PC-3 (cell line): ENCODE results near the gene CMSS1. TPM values are rescaled to one million over a fixed set of nuclear protein-coding genes. Genes with fewer than 3 reads are reported as not detected.
A peak's percentile ranks its signal among the peaks of the same experiment; 100 is the strongest.

Source experiments
- ATAC-seq: fragments of 200-7000 bp; cut with Tn5 transposase; 2 replicates; pipeline ENCODE4 v1.9.1; 2020; ENCODE audit warnings: mild to moderate bottlenecking, moderate library complexity
- BruUV-seq: library from RNA; stranded (reverse); fragments of 400-500 nt; replicated peaks from 2 replicates; lab custom pipeline; 2021; lab: Mats Ljungman, UMichigan
- CTCF ChIA-PET: fragments of 300-600 bp; sonication (Branson Sonifier 250); formaldehyde crosslinking; loops from one replicate; lab custom pipeline; 2022; ENCODE audit warnings: antibody characterized with exemption; lab: Charles Lee
- POLR2A ChIA-PET: fragments of 300-600 bp; sonication (Branson Sonifier 250); formaldehyde crosslinking; loops from one replicate; lab custom pipeline; 2022; ENCODE audit warnings: antibody characterized with exemption; ENCODE audit not compliant: unreplicated experiment; lab: Charles Lee
- DNase-seq: peaks from one replicate; pipeline ENCODE4 v3.0.0-alpha.2; 2015
- H2AFZ ChIP-seq: fragments of 300-600 bp; sonication (generic); 2 replicates; pipeline ENCODE4 v1.6.0; 2016; ENCODE audit warnings: antibody characterized with exemption, low read length
- H3F3A ChIP-seq: fragments of 300-600 bp; sonication (generic); one replicate; pipeline ENCODE4 v1.6.0; 2017; ENCODE audit warnings: antibody characterized with exemption, low read length, control low read depth, mild to moderate bottlenecking; ENCODE audit not compliant: unreplicated experiment
- H3K27ac ChIP-seq: fragments of 300-600 bp; sonication (generic); 2 replicates; pipeline ENCODE4 v1.5.1; 2016; ENCODE audit warnings: mild to moderate bottlenecking, low read length
- H3K27me3 ChIP-seq: fragments of 300-600 bp; sonication (generic); 2 replicates; pipeline ENCODE4 v1.6.1; 2016; ENCODE audit warnings: low read length, mixed read lengths
- H3K36me3 ChIP-seq: fragments of 300-600 bp; sonication (generic); 2 replicates; pipeline ENCODE4 v1.6.1; 2016; ENCODE audit warnings: low read depth, mixed run types, low read length, mixed read lengths
- H3K4me1 ChIP-seq: fragments of 300-600 bp; sonication (generic); 2 replicates; pipeline ENCODE4 v1.5.1; 2016; ENCODE audit warnings: low read length; ENCODE audit not compliant: insufficient read depth
- H3K4me2 ChIP-seq: fragments of 300-600 bp; sonication (generic); 2 replicates; pipeline ENCODE4 v1.6.0; 2016; ENCODE audit warnings: low read length
- H3K4me3 ChIP-seq: fragments of 300-600 bp; sonication (generic); 2 replicates; pipeline ENCODE4 v1.5.1; 2016; ENCODE audit warnings: mild to moderate bottlenecking, low read length, mixed read lengths
- H3K79me2 ChIP-seq: fragments of 300-600 bp; sonication (generic); 2 replicates; pipeline ENCODE4 v1.6.1; 2017; ENCODE audit warnings: low read length, mixed read lengths
- H3K9ac ChIP-seq: fragments of 300-600 bp; sonication (generic); 2 replicates; pipeline ENCODE4 v1.6.0; 2016; ENCODE audit warnings: mild to moderate bottlenecking, low read length
- H3K9me2 ChIP-seq: fragments of 300-600 bp; sonication (generic); replicated peaks from 2 replicates; pipeline ENCODE4 v1.6.1; 2016; ENCODE audit warnings: mixed run types, low read length, mixed read lengths
- H3K9me3 ChIP-seq: fragments of 300-600 bp; sonication (generic); 2 replicates; pipeline ENCODE4 v1.6.1; 2016; ENCODE audit warnings: low read length, mixed read lengths
- H4K20me1 ChIP-seq: fragments of 300-600 bp; sonication (generic); 2 replicates; pipeline ENCODE4 v1.6.1; 2016; ENCODE audit warnings: low read length, mixed read lengths
- EZH2 ChIP-seq: fragments of 300-600 bp; sonication (generic); IDR thresholded peaks from one replicate; pipeline ENCODE4 v1.6.1; 2017; ENCODE audit warnings: antibody characterized with exemption, mild to moderate bottlenecking, low read length; ENCODE audit not compliant: unreplicated experiment
- EZH2phosphoT487 ChIP-seq: fragments of 300-600 bp; sonication (generic); IDR thresholded peaks from 2 replicates; pipeline ENCODE4 v1.6.1; 2018; ENCODE audit warnings: mild to moderate bottlenecking, antibody characterized with exemption, low read length, borderline replicate concordance
- intact Hi-C: fragments of 100-400 bp; cut with micrococcal nuclease; formaldehyde crosslinking; loops from 2 replicates; pipeline ENCODE4 v1.9.0; 2023
- total RNA-seq: library from RNA; depleted of rRNA; stranded (reverse); fragments of >200 nt; gene quantifications from 2 replicates; pipeline ENCODE4 v1.2.3, GENCODE V29; 2014
- TF ChIP-seq, protein P1 (sequence below): fragments of 300-600 bp; sonication (generic); conservative IDR thresholded peaks from 2 replicates; pipeline ENCODE4 v1.5.1; 2017; ENCODE audit warnings: antibody characterized with exemption, low read depth, mild to moderate bottlenecking, low read length

CMSS1 gene
- total RNA-seq, 1 experiment from 2014 or later, result 63.1 TPM

DNA sequence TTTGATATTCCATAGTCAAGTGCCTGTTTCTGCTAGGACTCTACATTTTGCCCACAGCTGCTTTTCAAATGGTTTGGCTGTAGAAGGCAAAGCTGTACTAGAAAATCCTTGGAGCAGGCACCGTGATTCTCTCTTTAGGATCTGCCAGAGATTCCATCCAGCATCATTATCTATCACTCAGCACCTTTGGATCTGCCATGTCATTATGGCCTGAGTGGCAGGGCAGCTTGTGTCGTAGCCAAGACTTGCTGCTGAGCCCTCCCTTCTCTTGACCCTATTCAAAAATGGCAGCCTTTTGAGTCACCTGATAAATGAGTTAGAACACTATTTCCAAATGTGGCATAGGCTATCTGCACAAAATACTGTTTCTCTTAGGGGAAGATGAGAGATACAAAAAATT lies 8.1 kb upstream of the CMSS1 start:
- Histone ChIP-seq H3K36me3 (peaks cover 12% of the 10 kb centered on the region; the same call in 1 of the 2 replicates), H3K27me3 (no peaks in the 10 kb centered on the region), H3K4me2 (no peak overlapping the region), H3K79me2 (no peaks in the 10 kb centered on the region), H3F3A (no peaks in the 10 kb centered on the region), H3K4me1 (no peaks in the 10 kb centered on the region), H2AFZ (no peak overlapping the region), H3K9ac (no peak overlapping the region), H3K4me3 (no peak overlapping the region), H3K9me2 (no peaks in the 10 kb centered on the region), H4K20me1 (no peaks in the 10 kb centered on the region), H3K9me3 (peaks cover 16% of the 10 kb centered on the region), H3K27ac (no peak overlapping the region)
- intact Hi-C loops, result no loop called here
- POLR2A ChIA-PET, result no interaction called here
- DNase-seq, result no peak
- no peak for TF ChIP-seq EZH2
- TF ChIP-seq, protein P1, sequence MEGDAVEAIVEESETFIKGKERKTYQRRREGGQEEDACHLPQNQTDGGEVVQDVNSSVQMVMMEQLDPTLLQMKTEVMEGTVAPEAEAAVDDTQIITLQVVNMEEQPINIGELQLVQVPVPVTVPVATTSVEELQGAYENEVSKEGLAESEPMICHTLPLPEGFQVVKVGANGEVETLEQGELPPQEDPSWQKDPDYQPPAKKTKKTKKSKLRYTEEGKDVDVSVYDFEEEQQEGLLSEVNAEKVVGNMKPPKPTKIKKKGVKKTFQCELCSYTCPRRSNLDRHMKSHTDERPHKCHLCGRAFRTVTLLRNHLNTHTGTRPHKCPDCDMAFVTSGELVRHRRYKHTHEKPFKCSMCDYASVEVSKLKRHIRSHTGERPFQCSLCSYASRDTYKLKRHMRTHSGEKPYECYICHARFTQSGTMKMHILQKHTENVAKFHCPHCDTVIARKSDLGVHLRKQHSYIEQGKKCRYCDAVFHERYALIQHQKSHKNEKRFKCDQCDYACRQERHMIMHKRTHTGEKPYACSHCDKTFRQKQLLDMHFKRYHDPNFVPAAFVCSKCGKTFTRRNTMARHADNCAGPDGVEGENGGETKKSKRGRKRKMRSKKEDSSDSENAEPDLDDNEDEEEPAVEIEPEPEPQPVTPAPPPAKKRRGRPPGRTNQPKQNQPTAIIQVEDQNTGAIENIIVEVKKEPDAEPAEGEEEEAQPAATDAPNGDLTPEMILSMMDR, result no peak
- TF ChIP-seq EZH2phosphoT487, result no peak
- CTCF ChIA-PET, result no interaction called here
- BruUV-seq, result no TSS peak
- ATAC-seq, result no peak

DNA sequence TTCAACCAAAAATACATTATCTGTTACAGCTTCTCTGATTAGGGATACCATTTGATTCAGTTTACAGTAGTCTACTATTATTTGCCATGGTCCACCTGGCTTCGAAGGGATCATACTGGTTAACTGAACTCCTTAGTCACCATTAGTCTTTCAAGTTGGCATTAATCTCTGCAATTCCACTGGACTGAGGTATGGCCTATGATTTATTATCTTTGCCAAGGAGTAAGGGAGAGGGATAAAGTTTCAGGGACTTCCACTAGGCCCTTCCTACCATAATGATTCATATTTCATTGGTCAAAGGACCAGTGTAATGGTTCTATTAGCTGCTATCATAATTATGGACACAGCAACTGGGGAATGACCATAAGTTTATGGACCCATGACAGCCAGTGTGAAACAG lies 7.3 kb upstream of the CMSS1 start:
- POLR2A ChIA-PET, result no interaction called here
- intact Hi-C loops, result no loop called here
- TF ChIP-seq, protein P1, result no peak

DNA sequence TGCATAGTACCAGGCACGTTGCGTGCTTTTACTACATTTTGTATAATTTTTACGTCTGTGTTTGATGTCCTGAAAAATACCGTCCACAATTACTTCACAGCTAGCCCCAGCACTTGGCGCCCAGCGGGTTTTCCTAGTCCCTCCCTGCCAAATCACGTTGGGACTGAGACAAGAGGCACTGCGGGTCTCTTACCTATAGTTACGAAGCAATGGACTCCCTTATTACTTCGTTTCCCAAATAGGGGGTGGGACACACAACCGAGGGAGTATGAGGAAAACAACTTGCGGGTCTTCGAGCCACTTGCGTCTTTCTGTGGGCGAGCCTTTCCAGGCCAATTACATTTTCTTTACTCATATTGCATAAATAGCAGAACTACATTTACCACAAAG lies 620 bp upstream of the CMSS1 start:
- H3K9me2 ChIP-seq, result no peaks in the 10 kb centered on the region
- peaks cover 43% of the 10 kb centered on the region for H3K79me2 ChIP-seq
- peak overlapping the region; percentile 96 for H3K4me2 ChIP-seq
- H3K4me1 ChIP-seq, result peaks cover 20% of the 10 kb centered on the region
- H3K9me3 ChIP-seq, result no peaks in the 10 kb centered on the region
- DNase-seq (peak; percentile 33), ATAC-seq (peak; percentile 13; the same call in 1 of the 2 replicates)
- ChIA-PET CTCF (no interaction called here), POLR2A (no interaction called here)
- peak overlapping the region; percentile 86 for H3K4me3 ChIP-seq
- H2AFZ ChIP-seq, result peak overlapping the region; percentile 94
- H3K36me3 ChIP-seq, result no peaks in the 10 kb centered on the region
- no peak for TF ChIP-seq EZH2
- TF ChIP-seq, protein P1, result no peak
- no peak for TF ChIP-seq EZH2phosphoT487
- intact Hi-C loops, result loop anchor here (5.0 kb wide), 1 partner anchor 885 kb away; no protein-coding TSS in a partner anchor
- peak overlapping the region; percentile 84 for H3K9ac ChIP-seq
- peak overlapping the region; percentile 69 for H3K27ac ChIP-seq
- no peaks in the 10 kb centered on the region for H3K27me3 ChIP-seq
- BruUV-seq, result TSS peak; percentile 92
- H4K20me1 ChIP-seq, result peaks cover 6% of the 10 kb centered on the region; the same call in 1 of the 2 replicates
- no peaks in the 10 kb centered on the region for H3F3A ChIP-seq

More for the DNA sequence above, 7.3 kb upstream of the CMSS1 start:
- Histone ChIP-seq H3K9me3 (peaks cover 7% of the 10 kb centered on the region), H3K4me3 (no peak overlapping the region), H3K27me3 (no peaks in the 10 kb centered on the region), H3K79me2 (no peaks in the 10 kb centered on the region), H3K9ac (no peak overlapping the region), H3K9me2 (no peaks in the 10 kb centered on the region), H2AFZ (no peak overlapping the region), H3K4me2 (no peak overlapping the region), H3K36me3 (0 out of 2 replicates have a peak, but pooled peaks cover 3% of the 10 kb centered on the region), H3K4me1 (no peaks in the 10 kb centered on the region), H3K27ac (no peak overlapping the region), H4K20me1 (no peaks in the 10 kb centered on the region), H3F3A (no peaks in the 10 kb centered on the region)
- DNase-seq, result no peak
- CTCF ChIA-PET, result interaction anchor here (0.6 kb wide), 1 partner anchor 106 kb away, joined by 4 read pairs; no protein-coding TSS in a partner anchor
- BruUV-seq, result no TSS peak
- ATAC-seq, result no peak
